Activated B cell treated with CpG ODN at 0.5 μM for 24 hours (primary cell): Measurements from ENCODE around the gene ENOSF1. TPM values are rescaled to one million over a fixed set of nuclear protein-coding genes. Genes with fewer than 3 reads are reported as not detected.

ENCODE experiments used
- ATAC-seq: fragments of 200-7000 bp; cut with Tn5 transposase; one replicate; pipeline ENCODE4 v1.10.0; 2021; ENCODE audit warnings: low read depth, mild to moderate bottlenecking, moderate library complexity
- CTCF ChIA-PET: fragments of 350-600 bp; sonication (Branson Sonifier 250); formaldehyde crosslinking; loops from one replicate; lab custom pipeline; 2021; ENCODE audit warnings: antibody characterized with exemption; lab: Charles Lee
- POLR2A ChIA-PET: fragments of 350-600 bp; sonication (Branson Sonifier 250); formaldehyde crosslinking; loops from one replicate; lab custom pipeline; 2021; ENCODE audit warnings: antibody characterized with exemption; lab: Charles Lee
- DNase-seq: peaks from one replicate; pipeline ENCODE4 v3.0.0; 2022
- H3K27ac Mint-ChIP-seq: one replicate; pipeline ENCODE4 v1.8.0; 2020; ENCODE audit warnings: mixed read lengths
- H3K27me3 Mint-ChIP-seq: one replicate; pipeline ENCODE4 v1.8.0; 2021; ENCODE audit warnings: mixed read lengths
- H3K36me3 Mint-ChIP-seq: one replicate; pipeline ENCODE4 v1.8.0; 2021; ENCODE audit warnings: low read depth, mixed read lengths
- H3K4me1 Mint-ChIP-seq: one replicate; pipeline ENCODE4 v1.8.0; 2021; ENCODE audit warnings: mixed read lengths
- H3K4me3 Mint-ChIP-seq: one replicate; pipeline ENCODE4 v1.8.0; 2020; ENCODE audit warnings: mild to moderate bottlenecking, mixed read lengths
- H3K9me3 Mint-ChIP-seq: one replicate; pipeline ENCODE4 v1.8.0; 2020; ENCODE audit warnings: mixed read lengths
- intact Hi-C: fragments of 100-400 bp; cut with micrococcal nuclease; formaldehyde crosslinking; loops from one replicate; pipeline ENCODE4 v1.15.1; 2024
- total RNA-seq: library from RNA; stranded (reverse); gene quantifications from 2 replicates; pipeline ENCODE4 v1.2.3, GENCODE V29; 2022
- TF ChIP-seq, protein P1 (sequence below): fragments of 200-600 bp; IDR thresholded peaks from one replicate; pipeline ENCODE4 v1.8.0; 2022; ENCODE audit warnings: antibody characterized with exemption, mild to moderate bottlenecking

The ENOSF1 gene
- total RNA-seq, 1 donor from 2014 or later: 23.8 TPM

GRCh38 chr18:706405-706804 lies 6.0 kb downstream of the ENOSF1 start:
- no peak for DNase-seq
- H3K27ac Mint-ChIP-seq: no peak overlapping the region

GRCh38 chr18:703213-703967 lies 9.0 kb downstream of the ENOSF1 start:
- Mint-ChIP-seq H3K4me1 (no peaks in the 10 kb centered on the region), H3K36me3 (no peaks in the 10 kb centered on the region), H3K4me3 (no peak overlapping the region), H3K27ac (no peak overlapping the region), H3K9me3 (no peaks in the 10 kb centered on the region), H3K27me3 (no peaks in the 10 kb centered on the region)
- POLR2A ChIA-PET: no interaction called here
- intact Hi-C loops: no loop called here
- CTCF ChIA-PET: no interaction called here
- DNase-seq (no peak), ATAC-seq (no peak)
- TF ChIP-seq, protein P1, sequence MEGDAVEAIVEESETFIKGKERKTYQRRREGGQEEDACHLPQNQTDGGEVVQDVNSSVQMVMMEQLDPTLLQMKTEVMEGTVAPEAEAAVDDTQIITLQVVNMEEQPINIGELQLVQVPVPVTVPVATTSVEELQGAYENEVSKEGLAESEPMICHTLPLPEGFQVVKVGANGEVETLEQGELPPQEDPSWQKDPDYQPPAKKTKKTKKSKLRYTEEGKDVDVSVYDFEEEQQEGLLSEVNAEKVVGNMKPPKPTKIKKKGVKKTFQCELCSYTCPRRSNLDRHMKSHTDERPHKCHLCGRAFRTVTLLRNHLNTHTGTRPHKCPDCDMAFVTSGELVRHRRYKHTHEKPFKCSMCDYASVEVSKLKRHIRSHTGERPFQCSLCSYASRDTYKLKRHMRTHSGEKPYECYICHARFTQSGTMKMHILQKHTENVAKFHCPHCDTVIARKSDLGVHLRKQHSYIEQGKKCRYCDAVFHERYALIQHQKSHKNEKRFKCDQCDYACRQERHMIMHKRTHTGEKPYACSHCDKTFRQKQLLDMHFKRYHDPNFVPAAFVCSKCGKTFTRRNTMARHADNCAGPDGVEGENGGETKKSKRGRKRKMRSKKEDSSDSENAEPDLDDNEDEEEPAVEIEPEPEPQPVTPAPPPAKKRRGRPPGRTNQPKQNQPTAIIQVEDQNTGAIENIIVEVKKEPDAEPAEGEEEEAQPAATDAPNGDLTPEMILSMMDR: no peak

More at GRCh38 chr18:706405-706804, 6.0 kb downstream of the ENOSF1 start:
- no peak overlapping the region for H3K4me3 Mint-ChIP-seq
- peaks cover 3% of the 10 kb centered on the region for H3K36me3 Mint-ChIP-seq
- intact Hi-C loops: no loop called here
- TF ChIP-seq, protein P1: no peak
- peaks cover 4% of the 10 kb centered on the region for H3K4me1 Mint-ChIP-seq
- H3K9me3 Mint-ChIP-seq: no peaks in the 10 kb centered on the region
- CTCF ChIA-PET: no interaction called here
- ATAC-seq: no peak
- POLR2A ChIA-PET: no interaction called here
- H3K27me3 Mint-ChIP-seq: peaks cover 4% of the 10 kb centered on the region

- POLR2A ChIA-PET: no interaction called here
- CTCF ChIA-PET: no interaction called here
- H3K27me3 Mint-ChIP-seq: no peaks in the 10 kb centered on the region
- DNase-seq (no peak), ATAC-seq (no peak)
- H3K9me3 Mint-ChIP-seq: no peaks in the 10 kb centered on the region
- intact Hi-C loops: no loop called here
- no peaks in the 10 kb centered on the region for H3K4me1 Mint-ChIP-seq
- TF ChIP-seq, protein P1: no peak
- H3K27ac Mint-ChIP-seq: no peak overlapping the region
- peaks cover 4% of the 10 kb centered on the region for H3K36me3 Mint-ChIP-seq
- H3K4me3 Mint-ChIP-seq: no peak overlapping the region
Observed at GRCh38 chr18:697800-698199, 14.6 kb downstream of the ENOSF1 start.

GRCh38 chr18:697012-697411 lies 15.4 kb downstream of the ENOSF1 start:
- CTCF ChIA-PET: no interaction called here
- intact Hi-C loops: no loop called here

GRCh38 chr18:693466-694187 lies 18.8 kb downstream of the ENOSF1 start:
- peaks cover 4% of the 10 kb centered on the region for H3K36me3 Mint-ChIP-seq
- H3K9me3 Mint-ChIP-seq: no peaks in the 10 kb centered on the region
- ATAC-seq (no peak), DNase-seq (no peak)
- CTCF ChIA-PET: no interaction called here
- no peak overlapping the region for H3K27ac Mint-ChIP-seq
- H3K27me3 Mint-ChIP-seq: no peaks in the 10 kb centered on the region
- H3K4me3 Mint-ChIP-seq: no peak overlapping the region
- TF ChIP-seq, protein P1: no peak
- H3K4me1 Mint-ChIP-seq: no peaks in the 10 kb centered on the region
- POLR2A ChIA-PET: no interaction called here
- intact Hi-C loops: no loop called here

More at GRCh38 chr18:697012-697411, 15.4 kb downstream of the ENOSF1 start:
- Mint-ChIP-seq H3K9me3 (no peaks in the 10 kb centered on the region), H3K27ac (no peak overlapping the region), H3K36me3 (peaks cover 4% of the 10 kb centered on the region), H3K4me3 (no peak overlapping the region), H3K27me3 (no peaks in the 10 kb centered on the region), H3K4me1 (no peaks in the 10 kb centered on the region)
- POLR2A ChIA-PET: no interaction called here
- no peak for DNase-seq
- TF ChIP-seq, protein P1: no peak
- no peak for ATAC-seq
